Peyer's patch (tissue), 4 donors: ENCODE measurements around the gene EHF.

Experiments
- CTCF ChIP-seq, 6 experiments: fragments of 450-650 bp in 4 of 6; fragments of 200-600 bp in 2 of 6; sonication (generic) in 1 of 6; IDR thresholded peaks; one replicate each; pipeline ENCODE4 v1.5.1; 2017 to 2019; ENCODE audit warnings: antibody characterized with exemption in 6 of 6, mild to moderate bottlenecking in 3 of 6, moderate library complexity in 1 of 6
- POLR2A ChIP-seq, 2 donors: fragments of 450-650 bp; IDR thresholded peaks; one replicate each; pipeline ENCODE4 v1.5.1; 2017; ENCODE audit warnings: antibody characterized with exemption in 2 of 2, mild to moderate bottlenecking in 2 of 2, moderate library complexity in 2 of 2

- TF ChIP-seq CTCF (IDR thresholded peaks at IDR 0.05) (no peak), POLR2A (IDR thresholded peaks at IDR 0.05) (no peak)
These were observed 10.8 kb downstream of the EHF start for GRCh38 chr11:34631737-34632104.
